Nephron progenitor cell (in vitro differentiated cells): Measurements from ENCODE around the gene SORCS2.
A peak's percentile ranks its signal among the peaks of the same experiment; 100 is the strongest.
"Not testable (repeated sequence)": the region's sequence is repeated elsewhere in the genome, so short reads cannot be mapped to it uniquely, and the experiment has no call there.

Experiments used
- DNase-seq: peaks from one replicate; pipeline ENCODE4 v3.0.0; 2021
- H3K27ac Mint-ChIP-seq: 2 replicates; pipeline ENCODE4 v1.8.0; 2021; ENCODE audit warnings: mild to moderate bottlenecking, moderate library complexity, mixed read lengths
- H3K27me3 Mint-ChIP-seq: 2 replicates; pipeline ENCODE4 v1.8.0; 2021; ENCODE audit warnings: mild to moderate bottlenecking, low read depth, mixed read lengths; ENCODE audit not compliant: poor library complexity
- H3K36me3 Mint-ChIP-seq: 2 replicates; pipeline ENCODE4 v1.8.0; 2021; ENCODE audit warnings: low read depth, mixed read lengths
- H3K4me1 Mint-ChIP-seq: 2 replicates; pipeline ENCODE4 v1.8.0; 2021; ENCODE audit warnings: mixed read lengths
- H3K4me3 Mint-ChIP-seq: 2 replicates; pipeline ENCODE4 v1.8.0; 2021; ENCODE audit warnings: mild to moderate bottlenecking, moderate library complexity, mixed read lengths
- H3K9me3 Mint-ChIP-seq: 2 replicates; pipeline ENCODE4 v1.8.0; 2021; ENCODE audit warnings: mild to moderate bottlenecking, moderate library complexity, mixed read lengths
- TF ChIP-seq, protein P1 (sequence below): fragments of 200-600 bp; sonication (generic); IDR thresholded peaks from 2 replicates; pipeline ENCODE4 v1.5.0; 2021; ENCODE audit warnings: antibody characterized with exemption

Gene SORCS2

DNA sequence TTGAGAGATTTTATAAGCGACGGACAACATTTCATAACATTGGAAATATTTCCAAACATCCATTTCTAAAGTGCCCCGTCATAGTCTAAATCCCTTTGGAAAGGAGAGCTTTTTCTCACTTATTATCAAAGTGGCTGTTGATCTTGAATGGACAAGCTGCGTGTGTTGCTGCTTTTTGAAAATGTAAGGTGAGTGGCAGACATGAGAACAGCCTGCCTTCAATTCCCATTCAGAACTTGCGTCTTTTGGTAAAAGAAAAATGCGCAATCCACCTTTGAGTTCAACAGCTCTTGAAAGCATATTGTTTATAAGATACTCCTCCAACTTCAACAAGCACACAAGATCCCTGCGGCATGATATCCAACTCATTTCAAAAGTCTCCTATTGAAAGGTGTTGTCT lies 380.6 kb downstream of the SORCS2 start:
- no peak overlapping the region for H3K27ac Mint-ChIP-seq
- peaks cover 32% of the 10 kb centered on the region for H3K9me3 Mint-ChIP-seq
- peaks cover 18% of the 10 kb centered on the region for H3K36me3 Mint-ChIP-seq
- TF ChIP-seq, protein P1, sequence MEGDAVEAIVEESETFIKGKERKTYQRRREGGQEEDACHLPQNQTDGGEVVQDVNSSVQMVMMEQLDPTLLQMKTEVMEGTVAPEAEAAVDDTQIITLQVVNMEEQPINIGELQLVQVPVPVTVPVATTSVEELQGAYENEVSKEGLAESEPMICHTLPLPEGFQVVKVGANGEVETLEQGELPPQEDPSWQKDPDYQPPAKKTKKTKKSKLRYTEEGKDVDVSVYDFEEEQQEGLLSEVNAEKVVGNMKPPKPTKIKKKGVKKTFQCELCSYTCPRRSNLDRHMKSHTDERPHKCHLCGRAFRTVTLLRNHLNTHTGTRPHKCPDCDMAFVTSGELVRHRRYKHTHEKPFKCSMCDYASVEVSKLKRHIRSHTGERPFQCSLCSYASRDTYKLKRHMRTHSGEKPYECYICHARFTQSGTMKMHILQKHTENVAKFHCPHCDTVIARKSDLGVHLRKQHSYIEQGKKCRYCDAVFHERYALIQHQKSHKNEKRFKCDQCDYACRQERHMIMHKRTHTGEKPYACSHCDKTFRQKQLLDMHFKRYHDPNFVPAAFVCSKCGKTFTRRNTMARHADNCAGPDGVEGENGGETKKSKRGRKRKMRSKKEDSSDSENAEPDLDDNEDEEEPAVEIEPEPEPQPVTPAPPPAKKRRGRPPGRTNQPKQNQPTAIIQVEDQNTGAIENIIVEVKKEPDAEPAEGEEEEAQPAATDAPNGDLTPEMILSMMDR: no peak
- no peak for DNase-seq
- peaks cover 3% of the 10 kb centered on the region for H3K27me3 Mint-ChIP-seq
- no peak overlapping the region for H3K4me3 Mint-ChIP-seq
- H3K4me1 Mint-ChIP-seq: peaks cover 41% of the 10 kb centered on the region

- Mint-ChIP-seq H3K36me3 (peaks cover 18% of the 10 kb centered on the region), H3K4me1 (peaks cover 41% of the 10 kb centered on the region), H3K27ac (peak overlapping the region; percentile 19), H3K4me3 (no peak overlapping the region), H3K9me3 (peaks cover 39% of the 10 kb centered on the region), H3K27me3 (peaks cover 3% of the 10 kb centered on the region)
- TF ChIP-seq, protein P1: no peak
- DNase-seq: no peak
Measured at GRCh38 chr4:7573576-7574091, 381.3 kb downstream of the SORCS2 start.

DNA sequence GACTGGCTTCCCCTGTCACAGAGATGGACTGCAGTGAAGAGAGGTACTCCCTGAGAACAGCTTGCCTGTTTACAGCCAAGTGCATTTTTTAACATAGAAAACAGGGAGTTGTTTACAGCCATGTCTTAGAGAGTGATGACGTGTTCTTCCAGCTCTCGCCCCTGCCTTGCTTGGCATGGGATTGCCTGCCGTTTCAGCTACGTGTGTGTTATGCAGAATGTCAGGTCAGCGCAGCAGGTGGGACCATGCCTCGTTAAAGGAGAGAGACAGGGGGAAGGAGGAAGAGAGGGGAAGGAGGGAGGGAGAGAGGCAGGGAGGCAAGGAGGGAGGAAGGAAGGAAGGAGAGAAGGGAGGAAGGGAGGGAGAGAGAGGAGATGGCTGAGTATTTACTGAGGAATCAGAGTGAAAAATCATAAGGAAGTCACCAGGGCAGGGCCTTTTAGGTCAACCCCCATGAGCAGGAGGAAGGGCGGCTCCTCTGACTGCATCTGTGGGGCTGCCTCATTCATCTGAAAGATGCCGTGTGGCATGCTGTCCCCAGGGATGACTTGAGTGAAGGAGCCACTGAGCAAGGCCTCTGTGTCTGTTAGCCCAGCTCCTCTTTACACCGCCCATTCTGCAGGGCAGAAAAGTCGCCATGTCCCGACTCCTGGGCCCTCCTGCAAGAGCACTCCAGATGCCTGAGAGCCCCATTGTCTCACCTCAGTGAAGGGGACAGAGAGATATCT lies 382.1 kb downstream of the SORCS2 start:
- H3K36me3 Mint-ChIP-seq: peaks cover 18% of the 10 kb centered on the region
- no peak for DNase-seq
- TF ChIP-seq, protein P1: no peak
- peaks cover 3% of the 10 kb centered on the region for H3K27me3 Mint-ChIP-seq
- H3K4me3 Mint-ChIP-seq: no peak overlapping the region
- no peak overlapping the region for H3K27ac Mint-ChIP-seq
- H3K9me3 Mint-ChIP-seq: peaks cover 47% of the 10 kb centered on the region
- H3K4me1 Mint-ChIP-seq: peaks cover 39% of the 10 kb centered on the region

DNA sequence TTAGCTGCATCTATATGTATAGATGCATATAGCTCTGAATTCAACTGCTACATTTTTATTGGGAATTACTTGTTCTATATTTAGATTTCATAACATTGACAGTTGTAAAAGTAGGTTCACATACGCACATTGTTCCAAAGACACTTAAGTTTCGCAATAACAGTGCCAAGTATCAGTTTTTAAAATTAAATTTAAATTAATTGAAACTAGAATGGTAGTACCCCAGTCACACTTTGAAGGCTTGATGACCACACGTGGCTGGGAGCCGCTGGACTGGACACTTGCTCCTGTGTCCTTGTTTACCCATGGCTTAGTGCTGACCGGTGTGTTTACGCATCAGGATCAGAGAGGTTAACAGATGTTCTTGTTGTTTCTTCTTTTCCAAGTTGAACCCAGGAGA lies 383.1 kb downstream of the SORCS2 start:
- DNase-seq: no peak
- H3K4me1 Mint-ChIP-seq: peaks cover 30% of the 10 kb centered on the region
- peaks cover 6% of the 10 kb centered on the region for H3K27me3 Mint-ChIP-seq
- H3K4me3 Mint-ChIP-seq: no peak overlapping the region
- TF ChIP-seq, protein P1: no peak
- peaks cover 50% of the 10 kb centered on the region for H3K9me3 Mint-ChIP-seq
- H3K27ac Mint-ChIP-seq: no peak overlapping the region
- H3K36me3 Mint-ChIP-seq: peaks cover 18% of the 10 kb centered on the region

GRCh38 chr4:7577361-7578039 lies 385.2 kb downstream of the SORCS2 start:
- DNase-seq, H3K27ac Mint-ChIP-seq, H3K4me3 Mint-ChIP-seq, H3K27me3 Mint-ChIP-seq: not testable (repeated sequence)
- Mint-ChIP-seq H3K4me1 (peaks cover 14% of the 10 kb centered on the region), H3K9me3 (peaks cover 50% of the 10 kb centered on the region), H3K36me3 (peaks cover 18% of the 10 kb centered on the region)

DNA sequence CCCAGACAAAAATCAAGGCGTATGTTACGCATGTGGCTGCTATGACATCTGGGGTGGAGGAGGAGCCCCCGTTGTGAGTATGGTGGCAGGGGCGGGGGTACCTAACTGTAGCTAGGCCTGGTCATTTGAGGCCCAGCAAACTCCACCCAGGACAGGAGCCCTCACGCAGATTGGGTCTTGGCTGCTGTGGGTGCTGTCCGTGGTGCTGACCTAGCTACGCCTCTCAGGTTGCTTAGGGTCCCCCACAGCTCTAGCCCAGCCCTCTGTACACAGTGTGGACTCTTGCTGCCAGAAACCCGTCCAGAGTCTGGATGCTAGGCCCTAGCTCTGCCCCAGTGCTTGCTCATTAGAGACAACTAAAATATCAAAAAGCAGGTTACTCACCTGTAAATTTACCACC lies 389.1 kb downstream of the SORCS2 start:
- no peaks in the 10 kb centered on the region for H3K4me1 Mint-ChIP-seq
- peak; percentile 92 for DNase-seq
- peaks cover 17% of the 10 kb centered on the region for H3K27me3 Mint-ChIP-seq
- TF ChIP-seq, protein P1: no peak
- no peak overlapping the region for H3K27ac Mint-ChIP-seq
- H3K36me3 Mint-ChIP-seq: peaks cover 8% of the 10 kb centered on the region
- peaks cover 33% of the 10 kb centered on the region for H3K9me3 Mint-ChIP-seq
- H3K4me3 Mint-ChIP-seq: no peak overlapping the region
